HG02973 (cell line): Measurements from ENCODE around the gene COL20A1.

Source experiments
- ATAC-seq: cut with Tn5 transposase; IDR thresholded peaks from one replicate; pipeline ENCODE4 v1.9.1; 2021; ENCODE audit warnings: moderate library complexity; ENCODE audit not compliant: unreplicated experiment

The COL20A1 gene

DNA sequence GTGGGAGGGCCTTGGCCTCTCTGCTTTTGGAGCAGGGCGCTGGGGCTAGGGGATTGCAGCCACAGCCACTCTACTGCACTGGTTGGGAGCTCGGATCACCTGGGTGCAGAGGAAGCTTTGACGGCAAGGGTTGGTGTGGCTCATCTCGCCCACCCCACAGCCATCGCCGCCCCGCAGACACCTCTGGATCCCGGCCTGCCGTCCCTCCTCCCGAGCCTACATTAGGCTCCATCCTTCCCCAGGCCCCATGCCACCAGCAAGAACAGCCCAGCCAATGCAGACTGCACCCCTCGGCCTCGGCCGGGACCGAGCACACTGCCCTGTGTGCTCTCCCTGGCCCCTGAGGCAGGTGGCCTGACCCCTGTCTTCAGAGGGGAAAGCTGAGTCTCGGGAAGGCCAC lies 32.5 kb upstream of the COL20A1 start:
- ATAC-seq: no peak

- no peak for ATAC-seq
Observed at GRCh38 chr20:63261060-63261794, 31.8 kb upstream of the COL20A1 start.

- no peak for ATAC-seq
Observed at GRCh38 chr20:63261795-63262528, 31.0 kb upstream of the COL20A1 start.

DNA sequence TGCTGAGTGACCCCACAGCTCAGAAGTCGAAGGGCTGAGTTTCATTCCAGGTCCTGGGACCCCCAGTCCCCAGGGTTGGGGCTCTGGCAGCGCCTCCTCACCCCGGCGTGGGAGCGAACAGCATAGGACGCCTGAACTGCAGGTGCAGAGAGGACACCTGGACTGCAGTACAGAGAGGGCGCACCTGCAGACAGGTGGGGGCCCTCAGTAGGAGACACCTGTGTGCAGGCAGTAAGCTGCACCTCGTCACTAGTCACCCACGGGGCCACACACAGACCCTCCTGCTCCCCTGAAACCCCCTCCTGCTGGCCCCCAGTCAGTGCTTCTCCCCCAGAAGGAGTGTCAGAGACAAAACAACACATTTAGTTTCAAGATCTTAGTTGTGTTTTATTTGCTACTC lies 30.1 kb upstream of the COL20A1 start:
- ATAC-seq: no peak

DNA sequence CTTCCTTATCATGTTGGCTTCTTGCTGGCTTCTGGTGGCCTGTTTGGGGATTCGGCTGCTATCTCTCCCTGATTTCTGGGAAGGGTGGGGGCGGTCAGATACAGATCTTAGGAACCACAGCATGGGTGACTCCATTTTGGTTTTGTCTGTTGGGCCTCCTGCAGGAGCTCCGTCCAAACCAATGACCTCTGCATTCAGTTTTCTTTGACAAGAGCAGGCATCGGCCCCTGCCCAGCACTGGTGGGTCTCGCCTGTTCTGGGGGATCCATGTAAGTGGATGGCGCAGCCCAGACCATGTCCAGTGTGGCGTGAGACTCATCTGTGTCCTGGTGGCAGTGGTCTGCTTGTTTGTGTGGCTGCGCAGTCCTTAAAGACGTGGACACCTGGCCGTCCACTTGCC lies 29.0 kb upstream of the COL20A1 start:
- ATAC-seq: no peak

DNA sequence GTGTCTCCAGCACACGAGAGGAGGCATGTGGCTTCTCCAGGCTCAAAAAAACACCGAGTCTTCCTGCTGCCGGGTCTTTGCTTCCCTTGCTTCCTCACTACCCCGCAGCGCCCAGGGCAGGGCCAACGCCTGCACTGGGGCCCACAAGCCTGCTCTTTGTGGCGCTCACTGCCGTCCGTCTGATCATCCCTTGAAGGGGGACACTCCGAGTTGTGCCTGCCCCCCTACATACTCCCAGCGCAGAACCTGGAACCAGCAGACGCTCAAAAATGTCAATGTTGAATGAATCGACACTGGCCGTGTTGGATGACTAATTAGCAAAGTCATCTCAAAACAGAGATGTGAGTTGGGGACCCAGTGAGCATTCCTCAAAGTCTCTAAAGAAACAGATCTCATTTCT lies 28.5 kb upstream of the COL20A1 start:
- ATAC-seq: no peak

DNA sequence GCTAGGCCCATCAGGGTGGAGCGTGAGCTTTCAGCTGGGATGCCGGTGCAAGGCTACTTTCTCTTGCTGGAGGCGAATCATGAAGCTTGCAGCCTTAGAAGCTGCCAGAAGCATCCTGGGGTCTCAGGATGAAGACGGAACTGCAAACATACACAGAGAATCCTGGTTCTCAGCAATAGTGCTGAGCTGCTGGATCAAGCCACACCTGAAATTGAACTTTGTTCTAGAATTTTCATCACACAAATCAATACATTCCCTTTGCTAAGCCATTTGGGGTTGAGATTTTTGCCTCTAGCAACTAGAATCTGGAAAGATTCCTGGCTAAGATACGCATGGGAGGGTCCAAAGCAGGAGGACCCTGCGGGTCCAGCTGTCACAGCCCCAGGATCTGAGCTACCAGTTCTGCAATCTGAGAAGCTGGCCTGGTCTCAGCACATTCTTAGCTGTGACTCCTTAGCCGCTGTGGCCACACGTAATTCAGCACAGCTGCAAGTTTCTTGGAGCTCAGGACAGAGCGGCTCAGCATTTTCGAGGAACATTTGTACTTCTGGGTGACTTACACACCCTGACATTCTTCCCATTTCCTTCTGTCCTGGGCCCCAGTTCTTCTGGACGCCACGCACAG lies 27.0 kb upstream of the COL20A1 start:
- no peak for ATAC-seq

DNA sequence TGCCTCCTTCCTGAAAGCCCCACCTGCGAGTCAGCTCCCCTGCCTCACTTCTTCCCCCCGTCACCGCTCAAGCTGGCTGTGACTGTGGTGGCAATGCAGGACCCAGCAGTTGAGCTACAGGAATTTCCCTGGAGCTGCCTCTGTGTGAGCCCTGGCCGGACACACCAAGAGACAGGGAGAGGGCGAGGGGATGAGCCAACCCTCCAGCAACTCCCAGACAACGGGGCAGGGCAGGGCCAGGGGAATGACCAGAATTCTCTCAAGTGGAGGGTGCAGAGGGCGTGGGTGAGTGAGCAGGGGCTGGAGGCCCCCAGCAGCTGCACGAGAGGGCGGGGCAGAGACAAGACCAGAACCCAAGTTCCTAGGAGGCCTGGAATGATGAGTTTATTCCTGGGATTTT lies 25.3 kb upstream of the COL20A1 start:
- no peak for ATAC-seq

- no peak for ATAC-seq
Observed at GRCh38 chr20:63268256-63268655, 24.7 kb upstream of the COL20A1 start.

- no peak for ATAC-seq
Observed at GRCh38 chr20:63268671-63269439, 24.1 kb upstream of the COL20A1 start.

DNA sequence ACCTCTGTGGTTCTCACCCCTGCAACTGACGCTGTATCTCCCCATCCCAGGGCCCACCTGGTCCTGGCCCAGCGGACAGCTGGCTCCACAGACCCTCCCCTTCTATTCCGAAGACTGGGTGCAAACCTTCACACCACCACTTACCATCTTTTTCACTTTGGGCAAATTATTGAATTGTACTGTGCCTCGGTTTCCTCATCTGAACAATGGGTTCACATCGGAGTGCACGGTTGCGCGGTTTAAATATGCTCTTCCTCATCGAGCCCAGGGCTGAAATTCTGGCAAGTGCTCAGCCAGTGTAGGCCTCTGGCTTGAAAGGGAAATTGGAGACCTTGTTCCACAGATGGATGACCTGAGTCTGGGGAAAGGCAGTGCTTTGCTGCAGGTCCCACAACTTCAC lies 23.3 kb upstream of the COL20A1 start:
- no peak for ATAC-seq

DNA sequence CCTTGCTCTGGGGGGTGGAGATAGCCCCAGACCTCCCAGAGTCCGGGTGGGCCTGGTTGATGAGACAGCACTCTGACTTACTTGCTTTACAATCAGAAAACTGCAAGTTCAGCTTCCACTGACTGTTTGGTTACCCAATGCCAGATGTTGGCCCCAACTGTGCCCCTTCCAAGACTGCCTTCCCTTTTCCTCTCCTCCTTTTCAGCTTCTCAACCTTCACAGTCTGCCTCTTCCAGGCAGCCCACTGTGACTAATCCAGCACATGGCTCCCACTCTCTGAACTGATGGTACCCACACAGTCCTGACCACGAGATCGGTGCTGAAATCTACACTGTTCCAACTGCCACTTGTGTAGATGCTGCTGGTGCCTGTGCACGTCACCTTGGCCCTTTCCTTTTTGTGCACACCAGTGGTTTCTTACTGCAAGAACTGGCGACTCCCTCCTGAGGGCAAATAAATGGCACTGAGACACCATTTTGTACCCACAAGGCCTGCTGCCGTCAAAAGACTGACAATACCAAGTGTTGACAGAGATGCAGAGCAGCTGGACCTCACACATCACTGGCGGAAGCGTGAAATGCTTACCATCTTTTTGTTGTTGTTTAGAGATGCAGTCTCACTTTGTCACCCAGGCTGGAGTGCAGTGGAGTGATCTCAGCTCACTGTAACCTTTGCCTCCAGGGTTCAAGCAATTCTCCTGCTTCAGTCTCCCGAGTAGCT lies 22.2 kb upstream of the COL20A1 start:
- no peak for ATAC-seq

GRCh38 chr20:63272105-63273058 lies 20.6 kb upstream of the COL20A1 start, which contains the start of gene ARFGAP1:
Gene ARFGAP1 (plus strand): TSS chr20:63272813. CDS start chr20:63275581, 2,768 bp downstream.
- ATAC-seq: peak; percentile 73

- ATAC-seq: no peak
Observed at GRCh38 chr20:63273059-63273579, 19.9 kb upstream of the COL20A1 start.

GRCh38 chr20:63273635-63274380 lies 19.2 kb upstream of the COL20A1 start:
- no peak for ATAC-seq

DNA sequence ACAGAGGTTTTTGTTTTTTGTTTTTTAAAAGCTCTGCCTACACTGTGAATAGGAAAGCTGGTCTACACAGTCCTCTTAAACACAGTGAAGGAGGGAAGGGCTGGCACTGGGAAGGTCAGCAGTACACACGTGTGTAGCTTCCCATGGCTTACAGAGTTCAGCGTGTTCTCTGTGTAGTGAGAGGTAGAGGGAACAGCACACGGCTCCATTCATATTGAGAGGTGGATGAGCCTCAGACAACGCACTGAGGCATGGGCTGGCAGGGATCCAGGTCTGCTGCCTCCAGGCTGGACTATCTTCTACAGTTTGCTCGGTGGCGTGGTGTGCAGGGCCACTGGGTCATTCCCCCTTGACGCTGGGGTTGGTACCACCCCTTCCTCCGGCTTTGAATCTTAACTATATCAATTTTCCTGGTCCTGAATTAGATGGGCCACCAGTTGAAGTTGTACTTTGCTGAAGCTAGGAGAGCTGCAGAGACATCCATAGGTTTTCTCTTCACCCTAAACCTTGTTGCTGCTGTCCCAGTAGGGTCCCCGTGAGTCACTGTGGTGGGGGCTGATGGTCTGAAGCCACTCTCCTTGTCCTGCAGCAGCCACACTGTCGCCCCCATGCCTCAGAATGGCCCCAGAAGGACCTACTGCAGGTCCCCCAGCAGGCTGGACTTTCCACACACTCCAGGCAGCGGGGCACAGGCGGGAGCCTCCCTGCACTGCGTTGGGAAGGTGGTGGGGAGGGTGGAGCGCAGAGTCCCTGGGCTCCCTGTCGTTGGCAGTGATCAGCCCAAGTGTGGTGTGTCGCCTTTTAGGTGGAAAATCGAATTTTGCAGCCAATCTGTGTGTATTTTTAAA lies 18.4 kb upstream of the COL20A1 start:
- no peak for ATAC-seq

GRCh38 chr20:63275825-63276224 lies 17.2 kb upstream of the COL20A1 start:
- no peak for ATAC-seq

- no peak for ATAC-seq
Observed at GRCh38 chr20:63276956-63277355, 16.0 kb upstream of the COL20A1 start.
